ENCODE measurements around the gene PHLDA1.

- no peak for TF ChIP-seq CTCF (conservative IDR thresholded peaks at IDR 0.05)
- no peak for TF ChIP-seq ZFX (IDR thresholded peaks at IDR 0.05)
These were observed 23.1 kb downstream of the PHLDA1 start for GRCh38 chr12:76008428-76008827.
